HepG2 (cell line): Measurements from ENCODE around the gene SHE. TPM values are rescaled to one million over a fixed set of nuclear protein-coding genes. Genes with fewer than 3 reads are reported as not detected.

Experiments used
- FIP1L1 ChIP-seq: fragments of 200-400 bp; formaldehyde crosslinking; IDR thresholded peaks from 2 replicates; pipeline ENCODE4 v1.6.1; 2018; ENCODE audit warnings: low read depth, mild to moderate bottlenecking, low read length, moderate library complexity, borderline replicate concordance; ENCODE audit not compliant: insufficient read depth
- FOXK2 ChIP-seq: fragments of 450-650 bp; IDR thresholded peaks from 2 replicates; pipeline ENCODE4 v1.6.1; 2016
- NFE2 ChIP-seq: sonication (generic); formaldehyde crosslinking; IDR thresholded peaks from 2 replicates; pipeline ENCODE4 v1.4.0; 2020; ENCODE audit warnings: missing genetic modification reagents
- POGZ ChIP-seq: sonication (generic); formaldehyde crosslinking; IDR thresholded peaks from 2 replicates; pipeline ENCODE4 v1.4.0; 2020; ENCODE audit warnings: mild to moderate bottlenecking, missing genetic modification reagents
- SOX13 ChIP-seq, 3 experiments: fragments of 450-650 bp in 1 of 3; sonication (generic) in 1 of 3; formaldehyde crosslinking in 1 of 3; IDR thresholded peaks in 2 of 3; conservative IDR thresholded peaks in 1 of 3; 2 replicates each; pipeline versions ENCODE4 v1.5.0 to v1.6.1; 2016 to 2020; ENCODE audit warnings: antibody characterized with exemption in 1 of 3, mild to moderate bottlenecking in 1 of 3, missing compliant biosample characterization in 1 of 3, missing genetic modification reagents in 1 of 3, moderate library complexity in 1 of 3
- SYNCRIP ChIP-seq: fragments of 200-400 bp; formaldehyde crosslinking; IDR thresholded peaks from 2 replicates; pipeline ENCODE4 v1.6.1; 2018; ENCODE audit warnings: mild to moderate bottlenecking, low read depth, low read length; ENCODE audit not compliant: insufficient read depth
- U2AF2 ChIP-seq: fragments of 200-400 bp; formaldehyde crosslinking; IDR thresholded peaks from 2 replicates; pipeline ENCODE4 v1.6.1; 2017; ENCODE audit warnings: low read depth, mild to moderate bottlenecking, low read length
- ZBTB26 ChIP-seq: IDR thresholded peaks from 2 replicates; pipeline ENCODE4 v1.6.1; 2016; ENCODE audit warnings: missing compliant biosample characterization, missing genetic modification reagents, borderline replicate concordance
- ZBTB38 ChIP-seq: sonication (generic); formaldehyde crosslinking; IDR thresholded peaks from 2 replicates; pipeline ENCODE4 v1.5.1; 2020; ENCODE audit warnings: mild to moderate bottlenecking, missing genetic modification reagents
- ZNF256 ChIP-seq: sonication (generic); formaldehyde crosslinking; conservative IDR thresholded peaks from 2 replicates; pipeline ENCODE4 v1.4.0; 2020; ENCODE audit warnings: missing genetic modification reagents
- ZNF329 ChIP-seq: sonication (generic); formaldehyde crosslinking; IDR thresholded peaks from 2 replicates; pipeline ENCODE4 v1.9.0; 2021; ENCODE audit warnings: low read depth, mild to moderate bottlenecking, missing genetic modification reagents
- ZNF598 ChIP-seq: sonication (generic); formaldehyde crosslinking; IDR thresholded peaks from 2 replicates; pipeline ENCODE4 v1.5.1; 2020; ENCODE audit warnings: mild to moderate bottlenecking, missing genetic modification reagents, borderline replicate concordance
- ZUFSP ChIP-seq: sonication (generic); formaldehyde crosslinking; IDR thresholded peaks from 2 replicates; pipeline ENCODE4 v1.9.0; 2021; ENCODE audit warnings: missing genetic modification reagents, mild to moderate bottlenecking, borderline replicate concordance
- polyA plus RNA-seq, 8 experiments: library from polyadenylated mRNA; depleted of rRNA in 3 of 8; stranded (reverse) in 7 of 8; unstranded in 1 of 8; fragments of >200 nt; fragmentation: Illumina TruSeq in 4 of 8; extraction: Trizol in 4 of 8; gene quantifications; 2 replicates each; pipeline versions ENCODE4 v1.2.1 to v1.2.3, GENCODE V29; 2011 to 2016; ENCODE audit warnings: low read depth in 4 of 8, missing spikeins in 1 of 8, mixed read lengths in 1 of 8; ENCODE audit not compliant: insufficient read depth in 1 of 8
- total RNA-seq, 5 experiments: library from RNA; depleted of rRNA; stranded (reverse); fragments of >200 nt; fragmentation: Illumina TruSeq; extraction: Trizol; gene quantifications; 2 replicates each; pipeline ENCODE4 v1.2.3, GENCODE V29; 2016; ENCODE audit warnings: low read depth in 1 of 5
- TF ChIP-seq, protein P1 (sequence below): sonication (generic); formaldehyde crosslinking; IDR thresholded peaks from 2 replicates; pipeline ENCODE4 v1.8.1; 2023; ENCODE audit warnings: missing genetic modification reagents, inconsistent platforms, borderline replicate concordance
- TF ChIP-seq, protein P2 (sequence below): sonication (generic); formaldehyde crosslinking; IDR thresholded peaks from 2 replicates; pipeline ENCODE4 v1.5.1; 2020; ENCODE audit warnings: mild to moderate bottlenecking, missing genetic modification reagents

SHE gene
- total and polyA plus RNA-seq, 2 of the 13 experiments (the other 11 are each of a cell fraction or from before 2014, with no cell fraction given), result not detected

- no peak for TF ChIP-seq SYNCRIP
- TF ChIP-seq, protein P1, sequence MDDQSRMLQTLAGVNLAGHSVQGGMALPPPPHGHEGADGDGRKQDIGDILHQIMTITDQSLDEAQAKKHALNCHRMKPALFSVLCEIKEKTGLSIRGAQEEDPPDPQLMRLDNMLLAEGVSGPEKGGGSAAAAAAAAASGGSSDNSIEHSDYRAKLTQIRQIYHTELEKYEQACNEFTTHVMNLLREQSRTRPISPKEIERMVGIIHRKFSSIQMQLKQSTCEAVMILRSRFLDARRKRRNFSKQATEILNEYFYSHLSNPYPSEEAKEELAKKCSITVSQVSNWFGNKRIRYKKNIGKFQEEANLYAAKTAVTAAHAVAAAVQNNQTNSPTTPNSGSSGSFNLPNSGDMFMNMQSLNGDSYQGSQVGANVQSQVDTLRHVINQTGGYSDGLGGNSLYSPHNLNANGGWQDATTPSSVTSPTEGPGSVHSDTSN (CRISPR knock-in tag), result no peak
- TF ChIP-seq ZBTB26 (CRISPR knock-in tag), result no peak
- no peak for TF ChIP-seq NFE2 (CRISPR knock-in tag)
- TF ChIP-seq FIP1L1, result no peak
- TF ChIP-seq ZUFSP (CRISPR knock-in tag), result no peak
- TF ChIP-seq U2AF2, result no peak
- TF ChIP-seq ZBTB38 (CRISPR knock-in tag), result no peak
- TF ChIP-seq, protein P2, sequence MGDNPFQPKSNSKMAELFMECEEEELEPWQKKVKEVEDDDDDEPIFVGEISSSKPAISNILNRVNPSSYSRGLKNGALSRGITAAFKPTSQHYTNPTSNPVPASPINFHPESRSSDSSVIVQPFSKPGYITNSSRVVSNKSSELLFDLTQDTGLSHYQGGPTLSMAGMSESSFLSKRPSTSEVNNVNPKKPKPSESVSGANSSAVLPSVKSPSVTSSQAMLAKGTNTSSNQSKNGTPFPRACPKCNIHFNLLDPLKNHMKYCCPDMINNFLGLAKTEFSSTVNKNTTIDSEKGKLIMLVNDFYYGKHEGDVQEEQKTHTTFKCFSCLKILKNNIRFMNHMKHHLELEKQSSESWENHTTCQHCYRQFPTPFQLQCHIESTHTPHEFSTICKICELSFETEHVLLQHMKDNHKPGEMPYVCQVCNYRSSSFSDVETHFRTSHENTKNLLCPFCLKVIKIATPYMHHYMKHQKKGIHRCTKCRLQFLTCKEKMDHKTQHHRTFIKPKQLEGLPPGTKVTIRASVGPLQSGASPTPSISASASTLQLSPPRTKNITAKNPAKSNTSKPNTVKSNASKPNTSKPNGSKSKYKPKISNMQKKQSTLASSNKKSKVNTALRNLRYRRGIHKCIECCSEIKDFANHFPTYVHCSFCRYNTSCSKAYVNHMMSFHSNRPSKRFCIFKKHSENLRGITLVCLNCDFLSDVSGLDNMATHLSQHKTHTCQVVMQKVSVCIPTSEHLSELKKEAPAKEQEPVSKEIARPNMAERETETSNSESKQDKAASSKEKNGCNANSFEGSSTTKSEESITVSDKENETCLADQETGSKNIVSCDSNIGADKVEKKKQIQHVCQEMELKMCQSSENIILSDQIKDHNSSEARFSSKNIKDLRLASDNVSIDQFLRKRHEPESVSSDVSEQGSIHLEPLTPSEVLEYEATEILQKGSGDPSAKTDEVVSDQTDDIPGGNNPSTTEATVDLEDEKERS (CRISPR knock-in tag), result no peak
- TF ChIP-seq FOXK2, result no peak
- no peak for TF ChIP-seq POGZ (CRISPR knock-in tag)
- TF ChIP-seq ZNF329, result no peak
- TF ChIP-seq ZNF256, result no peak
- TF ChIP-seq ZNF598 (CRISPR knock-in tag), result no peak
- TF ChIP-seq SOX13 (IDR thresholded peaks at IDR 0.05), result no peak
- TF ChIP-seq SOX13 (CRISPR knock-in tag; conservative IDR thresholded peaks at IDR 0.05 in 1 of 2, IDR thresholded peaks at IDR 0.05 in 1 of 2), result peak in 1 of 2 experiments; percentile 36; a peak in 1 of 4 replicates
Observed at GRCh38 chr1:154469844-154470560, 32.2 kb downstream of the SHE start (continued).
